H9 (cell line): ENCODE results near the gene SERPINB11. TPM values are rescaled to one million over a fixed set of nuclear protein-coding genes. Genes with fewer than 3 reads are reported as not detected.
"Not testable (repeated sequence)": the region's sequence is repeated elsewhere in the genome, so short reads cannot be mapped to it uniquely, and the experiment has no call there.

ENCODE experiments used
- DNase-seq: peaks from one replicate; pipeline ENCODE4 v3.0.0-alpha.2; 2017
- H2AFZ ChIP-seq: one replicate; pipeline ENCODE4 v1.6.1; 2013; ENCODE audit warnings: mild to moderate bottlenecking, low read length, control low read depth, moderate library complexity
- H2AK5ac ChIP-seq: 2 replicates; pipeline ENCODE4 v1.6.1; 2013; ENCODE audit warnings: low read length, control low read depth, mixed read lengths; ENCODE audit not compliant: insufficient read length
- H2BK120ac ChIP-seq: one replicate; pipeline ENCODE4 v1.6.1; 2013; ENCODE audit warnings: low read depth, mild to moderate bottlenecking, low read length, control low read depth, inconsistent platforms; ENCODE audit not compliant: poor library complexity, severe bottlenecking
- H2BK12ac ChIP-seq: 2 replicates; pipeline ENCODE4 v1.6.1; 2013; ENCODE audit warnings: low read length, control low read depth, mixed read lengths, low read depth; ENCODE audit not compliant: insufficient read length
- H2BK15ac ChIP-seq: 2 replicates; pipeline ENCODE4 v1.6.1; 2013; ENCODE audit warnings: low read depth, low read length, control low read depth
- H2BK20ac ChIP-seq: one replicate; pipeline ENCODE4 v1.6.1; 2013; ENCODE audit warnings: low read depth, mild to moderate bottlenecking, low read length, control low read depth, inconsistent platforms; ENCODE audit not compliant: poor library complexity, severe bottlenecking
- H2BK5ac ChIP-seq: 2 replicates; pipeline ENCODE4 v1.6.1; 2013; ENCODE audit warnings: low read length, control low read depth, mixed read lengths; ENCODE audit not compliant: insufficient read length
- H3K14ac ChIP-seq: 2 replicates; pipeline ENCODE4 v1.6.1; 2013; ENCODE audit warnings: low read length, control low read depth; ENCODE audit not compliant: insufficient read depth
- H3K18ac ChIP-seq: 2 replicates; pipeline ENCODE4 v1.6.1; 2013; ENCODE audit warnings: low read depth, mild to moderate bottlenecking, mixed read lengths, low read length, control low read depth; ENCODE audit not compliant: insufficient read length
- H3K23ac ChIP-seq: 2 replicates; pipeline ENCODE4 v1.6.1; 2013; ENCODE audit warnings: low read length, control low read depth, mixed read lengths, low read depth; ENCODE audit not compliant: insufficient read length
- H3K23me2 ChIP-seq: 2 replicates; pipeline ENCODE4 v1.6.1; 2013; ENCODE audit warnings: low read depth, mild to moderate bottlenecking, mixed read lengths, low read length, control low read depth; ENCODE audit not compliant: insufficient read length, poor library complexity, severe bottlenecking
- H3K27ac ChIP-seq: 2 replicates; pipeline ENCODE4 v1.5.1; 2013; ENCODE audit warnings: low read length, control low read depth, mixed read lengths, low read depth; ENCODE audit not compliant: insufficient read length
- H3K27me3 ChIP-seq: 2 replicates; pipeline ENCODE4 v1.6.1; 2013; ENCODE audit warnings: low read length, control low read depth, inconsistent platforms; ENCODE audit not compliant: insufficient read depth
- H3K4ac ChIP-seq: 2 replicates; pipeline ENCODE4 v1.6.1; 2013; ENCODE audit warnings: low read depth, mild to moderate bottlenecking, control low read depth, inconsistent platforms, low read length, moderate library complexity
- H3K4me1 ChIP-seq: 2 replicates; pipeline ENCODE4 v1.6.1; 2013; ENCODE audit warnings: low read length, control low read depth, inconsistent platforms; ENCODE audit not compliant: insufficient read depth
- H3K4me2 ChIP-seq: 2 replicates; pipeline ENCODE4 v1.6.1; 2013; ENCODE audit warnings: low read length, control low read depth, mixed read lengths; ENCODE audit not compliant: insufficient read length, insufficient read depth
- H3K56ac ChIP-seq: 2 replicates; pipeline ENCODE4 v1.6.1; 2013; ENCODE audit warnings: low read depth, mild to moderate bottlenecking, mixed read lengths, low read length, control low read depth; ENCODE audit not compliant: insufficient read length
- H3K79me1 ChIP-seq: 2 replicates; pipeline ENCODE4 v1.6.1; 2013; ENCODE audit warnings: low read depth, mild to moderate bottlenecking, moderate library complexity, low read length, control low read depth, inconsistent platforms; ENCODE audit not compliant: insufficient read depth, poor library complexity, severe bottlenecking
- H3K79me2 ChIP-seq: 2 replicates; pipeline ENCODE4 v1.6.1; 2013; ENCODE audit warnings: low read length, control low read depth, inconsistent platforms; ENCODE audit not compliant: insufficient read depth
- H3K9ac ChIP-seq: 2 replicates; pipeline ENCODE4 v1.6.1; 2013; ENCODE audit warnings: low read length, control low read depth, mixed read lengths; ENCODE audit not compliant: insufficient read length; ENCODE audit errors: extremely low read depth
- H3K9me3 ChIP-seq: one replicate; pipeline ENCODE4 v1.6.1; 2013; ENCODE audit warnings: low read depth, low read length, inconsistent platforms; ENCODE audit not compliant: control insufficient read depth
- H3T11ph ChIP-seq: one replicate; pipeline ENCODE4 v1.6.1; 2013; ENCODE audit warnings: mild to moderate bottlenecking, low read length, control low read depth, inconsistent platforms
- H4K20me1 ChIP-seq: one replicate; pipeline ENCODE4 v1.6.1; 2013; ENCODE audit not compliant: control insufficient read depth, insufficient read length, insufficient read depth
- H4K5ac ChIP-seq: 2 replicates; pipeline ENCODE4 v1.6.1; 2013; ENCODE audit warnings: low read depth, mild to moderate bottlenecking, mixed read lengths, low read length, control low read depth; ENCODE audit not compliant: insufficient read length
- H4K8ac ChIP-seq: replicated peaks from 2 replicates; pipeline ENCODE4 v1.6.1; 2013; ENCODE audit warnings: low read length, control low read depth, mixed read lengths, low read depth; ENCODE audit not compliant: insufficient read length
- H4K91ac ChIP-seq: 2 replicates; pipeline ENCODE4 v1.6.1; 2013; ENCODE audit warnings: low read depth, mild to moderate bottlenecking, moderate library complexity, mixed read lengths, low read length, control low read depth; ENCODE audit not compliant: insufficient read length
- H3K27ac Mint-ChIP-seq, 3 experiments: 2 replicates in 2 of 3; 3 replicates in 1 of 3; pipeline ENCODE4 v1.8.0; 2020 to 2021; ENCODE audit warnings: mixed read lengths in 3 of 3, mild to moderate bottlenecking in 1 of 3, moderate library complexity in 1 of 3
- H3K27me3 Mint-ChIP-seq: 2 replicates; pipeline ENCODE4 v1.8.0; 2021; ENCODE audit warnings: low read depth, mild to moderate bottlenecking, moderate library complexity, mixed read lengths
- H3K36me3 Mint-ChIP-seq, 3 experiments: 2 replicates in 2 of 3; 3 replicates in 1 of 3; pipeline ENCODE4 v1.8.0; 2020 to 2021; ENCODE audit warnings: low read depth in 3 of 3, mixed read lengths in 3 of 3; ENCODE audit not compliant: insufficient read depth in 1 of 3
- H3K4me1 Mint-ChIP-seq, 2 experiments: 2 replicates each; pipeline ENCODE4 v1.8.0; 2020; ENCODE audit warnings: mixed read lengths in 2 of 2
- H3K4me3 Mint-ChIP-seq, 2 experiments: 2 replicates in 1 of 2; 3 replicates in 1 of 2; pipeline ENCODE4 v1.8.0; 2020 to 2021; ENCODE audit warnings: mild to moderate bottlenecking in 2 of 2, mixed read lengths in 2 of 2, moderate library complexity in 1 of 2
- H3K9me3 Mint-ChIP-seq, 2 experiments: 2 replicates in 1 of 2; 3 replicates in 1 of 2; pipeline ENCODE4 v1.8.0; 2020; ENCODE audit warnings: mild to moderate bottlenecking in 2 of 2, mixed read lengths in 2 of 2, moderate library complexity in 1 of 2
- WGBS: extraction: QIAGEN DNeasy Blood & Tissue Kit; methylation state at CpG from one replicate; pipeline ENCODE4 v1.1.7; 2013; ENCODE audit warnings: missing lambda C conversion rate, low lambda C conversion rate, mixed read lengths; ENCODE audit not compliant: insufficient read length; ENCODE audit errors: extremely low coverage; 5-methylcytosine and 5-hydroxymethylcytosine counted together
- total RNA-seq: library from RNA; stranded (reverse); gene quantifications from 2 replicates; pipeline ENCODE4 v1.2.1, GENCODE V29; 2021

Gene SERPINB11
- total RNA-seq, 1 experiment from 2014 or later = not detected

- not testable (repeated sequence) for H3K4me1 ChIP-seq, H2BK5ac ChIP-seq, H2BK15ac ChIP-seq, H4K20me1 ChIP-seq, H3K79me1 ChIP-seq, H2BK12ac ChIP-seq, H3K79me2 ChIP-seq, H3K4ac ChIP-seq, H3K23me2 ChIP-seq, H3K23ac ChIP-seq, H2AFZ ChIP-seq, H4K8ac ChIP-seq, H3T11ph ChIP-seq, H2BK120ac ChIP-seq, H3K4me2 ChIP-seq, H3K27ac ChIP-seq, H3K9me3 ChIP-seq, H3K9ac ChIP-seq, H4K91ac ChIP-seq, DNase-seq, H3K14ac ChIP-seq, H3K4me3 Mint-ChIP-seq, H3K56ac ChIP-seq, H4K5ac ChIP-seq, H3K18ac ChIP-seq, H2BK20ac ChIP-seq, H2AK5ac ChIP-seq, H3K27me3 ChIP-seq, H3K27me3 Mint-ChIP-seq
- peaks cover 9 to 23% (median 12%) of the 10 kb centered on the region in 3 experiments; a peak in 6 of 7 replicates for H3K36me3 Mint-ChIP-seq
- WGBS = no CpG with 5 or more reads among the region's 3 CpGs
- peaks cover 5 to 19% of the 10 kb centered on the region in 2 experiments; a peak in 4 of 5 replicates for H3K9me3 Mint-ChIP-seq
- peaks cover 7 to 14% of the 10 kb centered on the region in 2 experiments for H3K4me1 Mint-ChIP-seq
- H3K27ac Mint-ChIP-seq = peak within 1 kb of the TSS; percentile 30 to 68 (median 65); a peak in 2 of 7 replicates
Observed at GRCh38 chr18:63661750-63662149, 41.0 kb upstream of the SERPINB11 start, which contains the start of gene SERPINB3. Gene SERPINB3, minus strand, starts transcription at chr18:63661893. Its CDS starts 677 bp downstream, at chr18:63661216.
